GM19238 (cell line): ENCODE results near the gene GSTT2B.
A peak's percentile ranks its signal among the peaks of the same experiment; 100 is the strongest.
"Not testable (repeated sequence)": the region's sequence is repeated elsewhere in the genome, so short reads cannot be mapped to it uniquely, and the experiment has no call there.

Experiments used
- DNase-seq: peaks from one replicate; pipeline ENCODE4 v3.0.0; 2011; ENCODE audit warnings: low spot score; ENCODE audit not compliant: insufficient read length

Gene GSTT2B

GRCh38 chr22:23947391-23947790 lies 13.6 kb downstream of the GSTT2B start:
- DNase-seq = not testable (repeated sequence)

DNA sequence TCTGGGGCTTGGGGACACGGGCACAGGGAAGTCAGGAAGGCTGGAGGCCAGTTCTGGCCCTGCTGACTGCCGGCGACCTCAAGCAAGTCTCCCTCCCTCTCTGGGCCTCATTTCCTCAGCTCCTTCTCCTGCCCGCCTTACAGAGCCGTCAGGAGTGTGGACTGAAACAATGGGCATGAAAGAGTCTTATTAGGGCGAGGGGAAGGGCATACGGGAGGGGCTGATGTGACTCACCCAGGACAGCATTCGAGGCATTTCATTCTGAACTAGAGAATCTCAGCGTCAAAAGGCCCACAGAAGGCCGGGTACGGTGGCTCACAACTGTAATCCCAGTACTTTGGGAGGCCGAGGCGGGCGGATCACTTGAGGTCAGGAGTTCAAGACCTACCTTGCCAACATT lies 20.8 kb downstream of the GSTT2B start:
- not testable (repeated sequence) for DNase-seq

- no peak for DNase-seq
Measured at GRCh38 chr22:23939017-23939357, 22.0 kb downstream of the GSTT2B start.

- DNase-seq = no peak
Measured at GRCh38 chr22:23938328-23939016, 22.5 kb downstream of the GSTT2B start.

GRCh38 chr22:23926561-23926960 lies 34.4 kb downstream of the GSTT2B start:
- DNase-seq = no peak

DNA sequence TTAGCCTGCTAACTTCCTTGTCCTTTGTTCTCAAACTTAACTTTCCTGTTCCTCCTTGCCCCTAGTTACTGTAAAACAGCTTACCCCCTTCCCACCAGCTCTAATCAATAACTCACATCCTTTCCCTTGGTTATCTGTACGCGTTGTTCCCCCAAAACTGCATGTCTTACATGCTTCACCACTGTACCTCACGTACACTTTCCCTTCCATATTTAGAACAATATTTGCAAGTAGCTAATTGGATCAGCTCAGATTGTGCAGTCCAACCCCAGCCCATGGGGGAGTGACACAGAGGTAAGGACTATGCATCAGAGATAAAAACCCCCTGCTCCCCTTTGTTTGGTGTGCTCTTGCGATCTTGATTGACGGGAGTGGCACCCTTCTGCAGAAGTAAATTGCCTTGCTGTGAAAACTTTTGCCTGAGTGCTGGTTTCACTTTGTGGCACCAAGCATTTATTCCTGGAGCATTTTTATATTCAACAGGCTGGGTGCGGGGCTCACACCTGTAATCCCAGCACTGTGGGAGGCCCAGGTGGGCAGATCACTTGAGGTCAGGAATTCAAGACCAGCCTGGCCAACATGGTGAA lies 35.9 kb downstream of the GSTT2B start:
- DNase-seq = no peak

DNA sequence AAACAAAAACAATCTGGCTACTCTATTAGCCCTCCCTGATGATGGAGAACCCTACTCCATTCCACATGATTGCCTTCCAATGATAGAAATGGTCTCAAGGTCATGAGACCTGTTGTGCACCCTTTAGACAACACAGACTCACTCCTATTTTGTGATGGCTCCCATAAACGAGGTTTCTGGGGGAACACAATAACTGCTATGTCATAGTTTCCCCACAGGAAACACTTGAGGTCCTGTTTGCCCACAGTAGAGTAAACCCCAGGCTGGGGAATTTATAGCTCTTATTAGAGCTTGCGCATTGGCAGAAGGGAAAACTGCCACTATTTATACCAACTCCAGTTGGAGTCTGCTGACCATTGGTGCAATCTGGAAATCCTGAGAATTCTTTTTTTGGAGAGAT lies 38.1 kb downstream of the GSTT2B start:
- DNase-seq = no peak

- DNase-seq = not testable (repeated sequence)
Measured at GRCh38 chr22:23921586-23922201, 39.3 kb downstream of the GSTT2B start.

DNA sequence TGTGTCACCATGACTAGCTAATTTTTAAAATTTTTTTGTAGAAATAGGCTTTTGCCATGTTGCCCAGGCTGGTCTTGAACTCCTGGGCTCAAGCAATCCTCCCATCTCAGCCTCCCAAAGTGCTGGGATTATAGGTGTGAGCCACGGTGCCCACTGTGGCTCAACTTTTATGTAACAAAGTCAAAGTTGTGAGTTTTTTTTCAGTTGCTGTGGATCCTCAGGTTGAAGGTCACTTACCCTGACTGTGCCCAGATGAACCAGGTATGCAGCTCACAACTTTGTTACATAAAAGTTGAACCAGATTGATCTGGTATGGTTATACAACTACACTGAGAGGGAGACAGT lies 40.8 kb downstream of the GSTT2B start:
- DNase-seq = not testable (repeated sequence)

- DNase-seq = no peak
Measured at GRCh38 chr22:23915290-23915689, 45.7 kb downstream of the GSTT2B start.

- DNase-seq = peak; percentile 99
Measured at GRCh38 chr22:23913661-23914353, 47.2 kb downstream of the GSTT2B start.

DNA sequence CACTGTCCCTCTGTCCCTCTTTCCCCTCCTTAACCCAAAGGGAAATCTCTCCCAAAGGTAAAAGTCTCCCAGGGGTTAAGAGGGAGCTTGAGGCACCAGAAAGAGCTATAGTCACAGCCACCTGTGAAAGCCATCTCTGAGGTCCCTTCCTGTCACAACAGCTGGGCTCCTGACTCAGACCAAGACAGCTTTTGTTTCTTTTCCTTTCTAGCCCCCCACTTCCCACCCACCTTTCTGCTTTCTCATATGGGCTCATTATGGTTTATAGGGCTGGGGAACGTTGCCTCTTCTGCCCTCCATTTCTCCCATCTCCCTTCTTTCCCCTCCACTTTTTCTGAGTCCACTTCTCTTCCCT lies 47.7 kb downstream of the GSTT2B start:
- DNase-seq = peak; percentile 54

DNA sequence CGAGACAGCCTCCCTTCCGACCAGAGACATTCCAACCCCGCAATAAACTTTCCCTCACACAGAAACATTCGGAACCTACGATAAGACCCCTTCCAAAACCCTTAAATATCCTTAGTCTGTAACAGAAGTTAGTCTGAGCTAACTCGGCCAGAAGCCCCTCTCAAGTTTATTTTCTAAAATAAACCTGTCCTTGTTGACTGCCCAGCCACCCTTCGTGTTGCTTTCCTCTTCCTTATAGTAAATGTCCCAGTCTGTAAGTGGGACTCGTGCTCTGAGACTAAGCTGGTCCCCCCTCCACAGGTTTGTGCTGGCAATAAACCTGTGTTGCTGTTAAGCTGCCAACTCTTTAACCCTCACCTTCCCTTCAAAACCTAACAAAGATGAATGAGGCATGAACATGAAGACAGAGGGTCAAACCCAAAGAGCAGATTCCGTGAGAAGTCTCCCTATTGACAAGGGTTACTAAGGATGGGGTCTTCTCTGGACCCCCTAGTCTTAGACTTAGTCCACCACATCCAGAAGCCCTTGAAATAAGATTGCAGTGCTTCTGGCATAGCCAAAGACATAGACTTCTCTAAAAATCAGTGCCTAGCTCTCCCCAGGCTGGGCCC lies 48.6 kb downstream of the GSTT2B start:
- no peak for DNase-seq

DNA sequence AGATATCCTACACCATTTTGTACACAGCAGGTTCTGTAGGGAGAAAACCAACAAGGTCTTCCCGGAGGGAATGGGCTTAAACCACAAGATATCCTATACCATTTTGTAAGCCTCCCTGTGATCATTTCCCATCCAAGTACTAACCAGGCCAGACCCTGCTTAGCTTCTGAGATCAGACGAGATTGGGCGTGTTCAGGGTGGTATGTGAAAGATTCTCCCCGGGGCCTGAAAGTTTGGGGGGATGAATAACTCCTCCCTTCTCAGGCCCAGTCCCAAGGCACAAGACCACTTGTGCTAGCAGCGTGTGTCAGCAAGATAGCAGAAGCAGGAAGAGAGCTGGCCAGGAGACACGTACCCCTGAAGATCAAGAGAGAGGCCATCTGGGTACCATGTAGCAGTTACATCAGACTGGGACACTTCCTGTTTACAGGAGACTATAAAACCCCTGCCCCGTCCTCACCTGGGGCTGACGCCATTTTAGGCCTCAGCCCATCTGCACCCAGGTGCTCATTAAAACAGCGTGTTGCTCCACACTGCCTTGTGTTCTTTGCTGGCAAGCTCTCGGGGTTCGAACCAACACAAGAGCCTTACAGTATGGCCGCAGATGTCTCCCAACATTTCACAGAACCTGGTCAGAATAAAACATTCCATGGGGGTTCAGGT lies 49.5 kb downstream of the GSTT2B start:
- no peak for DNase-seq

DNA sequence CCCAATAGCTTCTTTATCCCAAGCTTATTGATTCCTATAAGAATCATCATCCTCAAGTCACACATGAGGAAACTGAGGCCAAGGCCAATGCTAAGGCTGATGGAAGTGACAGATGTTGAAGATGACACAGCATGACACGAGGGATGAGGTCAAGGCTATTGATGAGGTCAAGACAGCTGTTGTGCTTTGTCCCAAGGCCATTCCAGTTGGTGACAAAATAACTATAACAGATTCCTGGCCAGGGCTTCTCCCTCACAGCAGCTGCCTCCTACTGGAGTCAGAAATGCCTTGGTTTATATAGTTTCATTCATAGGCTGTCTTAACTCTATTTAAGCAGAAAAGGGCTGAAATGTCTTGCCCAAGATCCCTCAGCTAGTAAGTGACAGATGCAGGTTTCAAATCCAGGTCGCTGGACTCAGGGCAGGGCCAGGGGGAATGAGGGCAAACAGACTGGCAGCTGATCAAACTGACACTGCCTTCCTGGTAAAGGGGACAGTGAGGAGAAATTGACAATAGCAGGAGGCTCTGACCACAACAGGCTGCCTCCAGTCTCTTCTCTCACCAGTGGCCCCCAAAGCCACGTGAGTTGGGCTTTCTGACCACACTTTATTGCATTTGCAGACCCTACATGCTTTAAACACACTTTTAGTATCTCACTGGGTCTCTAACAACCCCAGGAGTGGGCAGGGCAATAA lies 50.4 kb downstream of the GSTT2B start:
- no peak for DNase-seq

DNA sequence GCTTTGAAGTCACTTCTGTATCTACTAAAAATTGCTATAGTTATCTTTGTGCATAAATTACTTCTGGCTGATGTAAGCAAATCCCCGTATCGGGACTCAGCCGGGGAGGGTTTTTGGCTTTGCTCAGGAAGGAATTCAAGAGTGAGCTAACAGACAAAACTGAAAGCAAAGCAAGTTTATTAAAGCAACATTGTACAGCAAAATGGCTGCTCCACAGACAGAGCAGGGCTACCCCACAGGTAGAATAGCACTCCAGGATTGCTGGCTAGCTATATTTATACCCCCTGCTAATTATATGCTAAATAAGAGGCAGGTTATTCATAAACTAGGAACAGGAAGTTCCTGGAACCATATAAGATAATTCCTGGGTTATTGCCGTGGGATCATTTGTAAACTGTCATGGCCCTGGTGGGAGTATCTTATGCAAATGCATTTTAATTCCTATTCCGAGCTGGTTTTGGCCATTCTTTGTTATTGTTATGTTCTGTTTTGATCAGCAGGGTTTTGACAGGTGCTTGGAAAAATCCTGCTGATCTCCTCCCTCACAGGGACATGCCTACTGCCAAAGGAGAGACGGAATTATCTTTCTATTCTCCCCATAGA lies 51.6 kb downstream of the GSTT2B start:
- DNase-seq = no peak

DNA sequence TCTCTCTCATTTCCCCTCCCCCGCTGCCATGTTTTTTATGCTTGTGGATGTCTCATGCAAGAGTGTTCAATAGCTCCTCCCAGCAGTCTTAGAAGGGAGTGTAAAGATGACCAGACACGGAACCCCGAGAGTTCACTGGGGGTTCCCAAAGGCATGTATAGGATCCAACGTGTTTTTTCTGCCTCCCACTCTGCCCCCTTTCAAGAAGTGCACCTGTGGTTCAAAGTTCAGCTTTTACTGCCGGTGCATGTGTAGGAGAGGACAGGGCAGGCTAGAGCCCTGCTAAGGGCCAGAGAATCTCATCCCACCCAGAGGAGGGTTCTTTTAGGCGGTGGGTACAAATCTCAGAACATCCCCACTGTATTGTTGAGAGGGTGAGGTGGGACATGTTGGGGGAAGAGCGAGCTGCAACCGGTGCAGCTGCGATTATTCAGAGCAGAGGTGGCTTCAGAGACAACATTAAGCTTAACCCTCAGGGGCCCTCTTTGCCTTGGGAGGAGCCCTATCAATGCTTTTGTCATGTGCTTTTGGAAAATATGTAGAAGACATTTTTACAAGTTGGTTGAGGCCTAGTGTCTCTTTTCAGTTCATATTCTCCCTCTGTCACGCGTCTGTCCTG lies 52.3 kb downstream of the GSTT2B start:
- no peak for DNase-seq

GRCh38 chr22:23907423-23907822 lies 53.6 kb downstream of the GSTT2B start:
- not testable (repeated sequence) for DNase-seq
